HG03558 (cell line): ENCODE data around the gene EIF1AD.
"Not testable (repeated sequence)": the region's sequence is repeated elsewhere in the genome, so short reads cannot be mapped to it uniquely, and the experiment has no call there.

Experiments
- ATAC-seq: cut with Tn5 transposase; IDR thresholded peaks from one replicate; pipeline ENCODE4 v1.9.1; 2021; ENCODE audit warnings: moderate number of reproducible peaks; ENCODE audit not compliant: unreplicated experiment; ENCODE audit errors: extremely low read depth

Gene EIF1AD

DNA sequence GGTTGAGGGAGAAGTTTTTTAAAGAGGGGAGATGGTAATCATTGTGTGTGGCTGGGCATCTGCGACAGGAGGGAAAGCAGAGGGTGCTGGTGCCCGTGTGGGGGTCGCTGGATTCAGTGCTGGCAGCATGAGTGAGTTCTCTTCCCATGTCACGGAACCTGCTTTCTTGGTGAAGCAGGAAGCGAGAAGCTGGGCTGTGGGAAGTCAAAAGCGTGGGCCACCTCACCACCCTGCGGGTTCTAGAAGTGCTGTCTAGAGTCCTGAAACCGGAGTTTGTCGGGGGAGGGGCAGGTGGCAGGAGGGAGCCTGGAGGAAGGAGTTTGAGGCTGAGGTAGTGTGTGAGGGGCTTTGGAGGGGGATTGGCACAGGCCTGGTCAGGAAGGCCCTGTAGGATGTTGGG lies 26.2 kb downstream of the EIF1AD start:
- ATAC-seq = no peak

- no peak for ATAC-seq
Observed at GRCh38 chr11:65973439-65974110, 28.4 kb downstream of the EIF1AD start.

DNA sequence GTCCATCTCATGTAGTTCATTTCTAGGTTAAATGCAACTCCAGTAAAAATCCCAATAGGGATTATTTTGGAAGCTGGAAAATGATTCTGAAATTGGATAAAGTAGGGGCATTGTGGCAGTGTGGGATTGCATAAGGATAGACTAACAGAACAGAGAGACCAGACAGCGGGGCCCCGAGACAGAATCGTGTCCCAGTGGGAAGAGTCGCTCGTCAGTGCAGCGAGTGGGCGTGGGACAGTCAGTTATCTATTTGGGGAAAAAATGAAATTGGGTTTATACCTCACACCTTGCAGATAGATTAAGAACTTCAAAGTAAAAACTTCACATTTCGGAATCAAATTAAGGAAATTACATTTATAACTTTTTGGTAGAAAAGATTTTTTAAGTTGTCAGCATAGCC lies 29.8 kb downstream of the EIF1AD start:
- ATAC-seq = no peak

DNA sequence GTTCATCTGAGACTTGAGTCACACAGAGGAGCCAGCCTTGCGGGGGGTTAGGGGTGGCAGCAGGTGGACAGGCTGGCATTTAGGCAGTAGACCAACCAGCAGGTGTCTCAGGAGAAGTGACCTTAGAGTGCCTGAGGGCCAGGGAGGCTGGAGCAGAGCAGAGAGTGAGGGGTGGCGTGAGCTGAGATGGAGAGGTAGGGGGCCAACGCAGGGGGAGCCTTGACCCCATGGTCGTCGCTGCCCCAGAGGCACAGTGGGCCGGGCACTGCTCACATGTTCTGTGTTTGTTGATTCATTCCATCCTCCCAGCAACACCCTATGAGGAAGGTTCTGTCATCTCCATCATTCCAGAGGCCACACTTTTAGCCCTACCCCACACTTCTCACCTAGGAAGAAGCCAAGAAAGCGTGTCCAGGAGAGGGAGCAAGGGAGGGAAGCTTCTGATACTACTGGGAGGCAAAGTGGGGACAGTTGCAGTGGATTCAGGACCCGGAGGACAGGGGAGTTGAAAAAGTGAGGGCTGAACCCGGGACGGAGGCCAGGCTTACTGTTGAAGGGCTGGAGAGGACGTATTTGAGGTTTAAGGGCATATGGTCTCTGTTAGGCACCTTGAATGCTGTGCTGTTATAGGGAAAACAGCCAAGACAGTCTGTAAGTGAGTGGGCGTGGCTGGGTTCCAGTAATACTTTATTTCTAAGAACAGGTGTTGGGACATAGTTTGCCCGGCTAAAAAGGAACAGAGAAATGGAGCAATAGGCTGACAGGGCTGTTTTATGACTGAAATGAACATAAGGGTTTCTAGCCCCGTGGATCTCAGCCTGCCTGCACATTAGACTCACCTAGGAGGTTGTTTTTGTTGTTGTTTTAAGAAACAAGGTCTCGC lies 33.1 kb downstream of the EIF1AD start:
- no peak for ATAC-seq

DNA sequence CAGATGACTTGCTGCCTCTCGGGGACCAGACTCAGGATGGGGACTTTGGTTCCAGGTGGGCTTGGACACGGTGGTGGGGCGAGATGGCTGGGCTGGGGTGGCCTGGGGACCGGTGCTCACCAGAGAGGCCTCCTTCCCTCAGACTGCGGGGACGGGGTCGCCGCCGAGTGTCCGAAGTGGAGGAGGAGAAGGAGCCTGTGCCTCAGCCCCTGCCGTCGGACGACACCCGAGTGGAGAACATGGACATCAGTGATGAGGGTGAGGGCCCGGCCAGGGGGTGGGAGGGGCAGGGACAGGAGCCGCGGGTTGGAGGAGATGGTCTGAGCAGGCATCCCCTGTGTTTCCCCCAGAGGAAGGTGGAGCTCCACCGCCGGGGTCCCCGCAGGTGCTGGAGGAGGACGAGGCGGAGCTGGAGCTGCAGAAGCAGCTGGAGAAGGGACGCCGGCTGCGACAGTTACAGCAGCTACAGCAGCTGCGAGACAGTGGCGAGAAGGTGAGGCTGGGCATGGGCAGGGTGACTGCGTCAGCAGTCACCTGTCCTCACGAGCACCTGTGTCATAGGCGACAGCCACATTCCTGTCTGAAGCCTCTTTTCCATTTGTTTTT lies 34.5 kb downstream of the EIF1AD start:
- ATAC-seq = no peak

DNA sequence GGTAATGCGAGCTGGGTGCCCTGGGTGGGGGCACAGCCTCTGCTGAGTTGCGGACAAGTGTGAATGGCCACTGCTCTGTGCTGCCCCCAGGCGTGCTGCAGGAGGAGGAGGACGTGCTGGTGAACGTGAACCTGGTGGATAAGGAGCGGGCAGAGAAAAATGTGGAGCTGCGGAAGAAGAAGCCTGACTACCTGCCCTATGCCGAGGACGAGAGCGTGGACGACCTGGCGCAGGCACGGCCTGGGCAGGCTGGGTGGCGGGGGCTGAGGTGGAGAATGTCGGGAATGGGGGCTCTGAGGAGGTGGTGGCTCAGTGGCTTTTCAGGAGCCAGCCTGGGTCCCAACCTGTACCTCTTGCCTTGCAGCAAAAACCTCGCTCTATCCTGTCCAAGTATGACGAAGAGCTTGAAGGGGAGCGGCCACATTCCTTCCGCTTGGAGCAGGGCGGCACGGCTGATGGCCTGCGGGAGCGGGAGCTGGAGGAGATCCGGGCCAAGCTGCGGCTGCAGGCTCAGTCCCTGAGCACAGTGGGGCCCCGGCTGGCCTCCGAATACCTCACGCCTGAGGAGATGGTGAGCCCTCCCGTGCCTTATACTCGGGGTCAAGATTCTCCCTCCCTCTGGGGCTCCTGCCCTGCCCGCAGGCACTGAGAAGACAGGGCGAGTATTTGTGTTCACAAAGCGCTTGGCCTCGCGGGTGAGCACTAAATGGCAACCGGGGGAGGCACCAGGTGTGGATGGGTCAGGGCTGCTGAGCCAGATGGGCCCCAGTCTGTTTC lies 35.8 kb downstream of the EIF1AD start:
- no peak for ATAC-seq

- no peak for ATAC-seq
Observed at GRCh38 chr11:65964906-65965305, 37.1 kb downstream of the EIF1AD start.

DNA sequence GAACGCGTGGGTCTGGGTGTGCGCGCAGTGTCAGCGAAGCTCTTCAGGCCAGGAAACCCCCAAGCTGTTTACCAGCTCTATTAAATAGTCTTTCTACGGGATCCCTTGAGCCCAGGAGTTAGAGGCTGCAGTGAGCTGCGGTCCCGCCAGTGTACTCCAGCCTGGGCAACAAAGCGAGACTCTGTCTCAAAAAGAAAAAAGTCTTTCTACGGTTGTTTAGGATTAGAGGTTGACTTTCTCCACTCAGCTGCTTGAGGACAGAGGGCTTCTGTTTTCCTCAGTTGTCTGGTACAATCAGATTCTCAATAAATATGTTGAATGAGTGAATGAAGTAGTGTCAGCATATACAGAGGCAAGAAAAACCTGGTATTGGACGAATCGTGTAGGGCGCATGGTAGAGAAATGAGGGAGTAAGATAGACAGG lies 39.8 kb downstream of the EIF1AD start:
- ATAC-seq = no peak

DNA sequence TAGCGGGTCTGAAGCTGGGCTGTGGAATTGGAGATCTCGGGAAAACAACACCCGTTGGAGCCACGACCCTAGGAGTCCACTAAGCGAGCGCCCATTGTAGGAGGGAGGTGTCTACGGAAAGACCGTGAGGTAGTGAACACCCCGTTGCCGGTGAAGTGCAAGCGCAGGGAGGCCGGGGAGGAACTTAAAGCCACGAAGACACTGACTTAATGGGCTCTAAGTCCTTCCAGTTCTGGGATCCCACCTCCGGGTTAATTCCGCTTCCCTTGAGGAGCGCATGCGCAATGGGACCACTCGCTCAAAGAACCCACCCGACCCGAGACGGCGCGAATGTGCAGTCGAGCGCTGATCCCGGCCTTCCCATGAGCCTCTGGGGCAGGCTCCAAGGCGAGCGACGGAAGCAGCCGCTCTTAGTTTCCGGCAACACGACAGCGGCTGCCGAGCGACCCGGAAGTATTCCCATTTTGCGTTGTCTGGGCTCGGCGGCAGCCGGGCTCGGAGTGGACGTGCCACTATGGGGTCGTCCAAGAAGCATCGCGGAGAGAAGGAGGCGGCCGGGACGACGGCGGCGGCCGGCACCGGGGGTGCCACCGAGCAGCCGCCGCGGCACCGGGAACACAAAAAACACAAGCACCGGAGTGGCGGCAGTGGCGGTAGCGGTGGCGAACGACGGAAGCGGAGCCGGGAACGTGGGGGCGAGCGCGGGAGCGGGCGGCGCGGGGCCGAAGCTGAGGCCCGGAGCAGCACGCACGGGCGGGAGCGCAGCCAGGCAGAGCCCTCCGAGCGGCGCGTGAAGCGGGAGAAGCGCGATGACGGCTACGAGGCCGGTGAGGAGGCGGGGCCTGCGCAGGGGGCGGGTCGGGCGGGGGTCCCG lies 40.5 kb downstream of the EIF1AD start, which contains the start of gene SART1:
Gene SART1 (plus strand): TSS at position 468 of the 874 bp plus-strand sequence. CDS start 47 bp downstream, at position 515.
- ATAC-seq = peak; percentile 50

- no peak for ATAC-seq
Observed at GRCh38 chr11:65960824-65961266, 41.1 kb downstream of the EIF1AD start.

DNA sequence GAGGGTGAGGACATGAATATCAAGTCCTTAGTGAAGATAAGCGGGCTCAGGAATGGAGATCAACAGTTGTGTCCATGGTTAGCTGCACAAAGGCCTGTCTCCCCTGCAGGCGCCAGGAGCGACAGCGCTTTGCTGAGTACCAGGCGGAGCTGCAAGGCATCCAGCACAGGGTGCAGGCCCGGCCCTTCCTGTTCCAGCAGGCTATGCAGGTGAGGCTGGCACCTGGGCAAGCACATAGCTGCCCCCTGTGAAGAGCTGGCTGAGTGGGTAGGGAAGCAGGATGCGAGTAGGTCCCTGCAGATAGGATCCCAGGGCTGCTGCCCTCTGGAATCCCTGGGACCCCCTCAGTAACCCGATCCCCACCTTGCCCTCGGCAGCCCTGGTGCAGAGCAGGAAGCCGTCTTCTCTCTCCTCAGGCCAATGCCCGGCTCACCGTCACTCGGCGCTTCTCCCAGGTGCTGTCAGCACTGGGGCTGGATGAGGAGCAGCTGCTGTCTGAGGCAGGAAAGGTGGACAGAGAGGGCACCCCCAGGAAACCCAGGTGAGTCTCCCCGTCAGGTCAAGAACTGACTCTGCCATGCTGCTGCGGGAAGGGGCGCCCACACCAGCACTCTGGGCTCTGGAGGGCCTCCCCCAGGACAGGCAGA lies 43.1 kb downstream of the EIF1AD start:
- ATAC-seq = no peak

DNA sequence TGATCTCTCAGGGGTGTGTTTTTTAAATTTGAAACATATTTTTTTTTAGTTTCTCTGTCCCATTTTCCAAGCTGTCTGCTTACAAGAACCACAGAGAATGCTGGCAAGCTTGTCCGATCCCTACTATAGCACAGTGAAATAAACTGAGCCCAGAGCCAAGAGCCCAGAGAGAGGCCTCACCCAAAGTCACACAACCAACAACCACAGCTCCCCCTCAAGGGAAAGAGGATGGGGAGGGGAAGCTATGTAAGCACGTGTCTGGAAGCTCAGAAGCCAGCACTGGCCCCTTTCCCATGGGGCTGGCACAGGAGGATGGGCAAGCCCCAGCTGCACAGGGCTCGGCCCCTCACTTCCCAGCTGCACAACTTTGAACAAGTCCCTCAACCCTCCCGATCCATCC lies 43.7 kb downstream of the EIF1AD start:
- ATAC-seq = no peak

DNA sequence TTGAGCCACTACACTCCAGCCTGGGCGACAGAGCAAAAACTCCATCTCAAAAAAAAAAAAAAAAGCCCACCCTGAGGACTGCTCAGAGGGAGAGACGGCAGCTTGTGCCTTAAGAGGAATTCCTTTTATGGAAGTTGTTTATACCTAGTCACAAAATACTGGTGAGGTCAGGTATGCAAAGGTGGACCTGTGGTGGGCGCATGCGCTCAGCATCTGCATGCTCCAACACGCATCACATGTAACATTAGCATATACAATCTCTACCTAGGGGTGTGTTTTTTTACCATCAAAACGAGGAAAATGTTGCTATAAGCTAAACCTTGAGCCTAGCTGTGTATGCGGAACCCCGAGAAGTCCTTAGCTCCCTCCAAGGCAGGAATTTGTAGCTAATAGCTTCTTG lies 47.2 kb downstream of the EIF1AD start:
- ATAC-seq = no peak

DNA sequence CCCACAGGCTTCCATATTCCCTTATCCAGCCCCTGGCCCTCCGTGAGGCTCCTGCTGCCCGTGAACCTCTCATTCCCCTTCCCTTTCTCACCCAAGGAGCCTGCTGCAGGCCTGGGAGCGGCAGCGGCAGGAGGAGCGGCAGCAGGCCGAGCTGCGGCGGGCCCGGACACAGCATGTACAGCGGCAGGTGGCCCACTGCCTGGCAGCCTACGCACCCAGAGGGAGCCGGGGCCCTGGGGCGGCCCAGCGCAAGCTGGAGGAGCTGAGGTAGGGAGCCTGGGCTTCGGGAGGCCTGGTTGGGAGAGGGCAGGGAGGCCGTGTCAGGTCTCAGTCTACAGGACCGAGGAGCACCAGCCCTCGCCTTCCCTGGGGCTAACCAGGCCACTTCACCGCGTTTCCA lies 48.5 kb downstream of the EIF1AD start:
- no peak for ATAC-seq

DNA sequence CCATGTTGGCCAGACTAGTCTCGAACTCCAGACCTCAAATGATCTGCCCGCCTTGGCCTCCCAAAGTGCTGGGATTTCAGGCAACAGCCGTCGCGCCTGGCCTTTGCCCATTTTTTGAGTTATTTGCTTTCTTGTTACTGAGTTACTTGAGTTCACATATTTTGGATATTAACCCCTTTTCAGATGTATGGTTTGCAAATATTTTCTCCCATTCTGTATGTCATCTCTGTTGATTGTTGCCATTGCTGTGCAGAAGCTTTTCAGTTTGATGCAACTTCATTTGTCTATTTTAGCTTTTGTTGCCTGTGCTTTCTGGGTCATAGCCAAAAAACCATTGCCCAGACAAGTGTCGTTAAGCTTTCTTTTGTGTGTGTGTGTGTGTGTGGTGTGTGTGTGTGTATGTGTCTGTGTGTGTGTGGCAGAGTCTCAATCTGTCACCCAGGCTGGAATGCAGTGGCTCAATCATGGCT lies 49.9 kb downstream of the EIF1AD start:
- no peak for ATAC-seq

- not testable (repeated sequence) for ATAC-seq
Observed at GRCh38 chr11:65951641-65952040, 50.3 kb downstream of the EIF1AD start.

DNA sequence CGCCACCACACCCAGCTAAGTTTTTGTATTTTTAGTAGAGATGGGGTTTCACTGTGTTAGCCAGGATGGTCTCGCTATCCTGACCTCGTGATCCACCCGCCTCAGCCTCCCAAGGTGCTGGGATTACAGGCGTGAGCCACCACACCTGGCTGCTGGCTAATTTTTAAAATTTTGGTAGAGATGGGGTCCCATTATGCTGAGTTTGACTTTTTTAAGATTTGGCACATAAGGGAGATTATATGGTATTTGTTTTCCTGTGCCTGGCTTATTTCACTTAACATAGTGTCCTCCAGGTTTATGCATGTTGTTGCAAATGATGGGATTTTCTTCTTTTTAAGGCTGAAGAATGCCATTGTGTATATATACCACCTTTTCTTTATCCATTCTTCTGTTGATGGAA lies 51.2 kb downstream of the EIF1AD start:
- ATAC-seq = not testable (repeated sequence)

- no peak for ATAC-seq
Observed at GRCh38 chr11:65947603-65948125, 54.3 kb downstream of the EIF1AD start.
